IMR-90 (cell line): Measurements from ENCODE around the gene MYO1F. TPM values are rescaled to one million over a fixed set of nuclear protein-coding genes. Genes with fewer than 3 reads are reported as not detected.

Experiments
- ATAC-seq: fragments of 200-7000 bp; cut with Tn5 transposase; 2 replicates; pipeline ENCODE4 v1.9.1; 2020; ENCODE audit warnings: low read depth, mild to moderate bottlenecking, moderate library complexity
- BruUV-seq: library from RNA; stranded (reverse); fragments of 400-500 nt; replicated peaks from 2 replicates; lab custom pipeline; 2021; lab: Mats Ljungman, UMichigan
- CTCF ChIA-PET: fragments of 300-600 bp; formaldehyde crosslinking; extraction: SDS; loops from one replicate; lab custom pipeline; 2021; ENCODE audit warnings: antibody characterized with exemption; lab: Yijun Ruan, JAX
- POLR2A ChIA-PET: fragments of 300-600 bp; sonication (Branson Sonifier 250); formaldehyde crosslinking; loops from one replicate; lab custom pipeline; 2022; ENCODE audit warnings: antibody characterized with exemption; ENCODE audit not compliant: unreplicated experiment; lab: Charles Lee
- DNase-seq: peaks from one replicate; pipeline ENCODE4 v3.0.0; 2013
- H2AFZ ChIP-seq: replicated peaks from 2 replicates; pipeline ENCODE3; 2013; ENCODE audit warnings: low read length, mild to moderate bottlenecking; ENCODE audit not compliant: poor library complexity
- H2AK5ac ChIP-seq: 2 replicates; pipeline ENCODE4 v1.6.1; 2013; ENCODE audit warnings: low read depth, low read length, inconsistent platforms
- H2AK9ac ChIP-seq: replicated peaks from 2 replicates; pipeline ENCODE3; 2013; ENCODE audit warnings: mild to moderate bottlenecking, low read depth, low read length, moderate library complexity; ENCODE audit not compliant: poor library complexity
- H2BK120ac ChIP-seq: 2 replicates; pipeline ENCODE4 v1.6.1; 2013; ENCODE audit warnings: low read depth, low read length, inconsistent platforms
- H2BK15ac ChIP-seq: 3 replicates; pipeline ENCODE4 v1.6.1; 2013; ENCODE audit warnings: low read depth, low read length, inconsistent platforms
- H2BK20ac ChIP-seq: 2 replicates; pipeline ENCODE4 v1.6.1; 2013; ENCODE audit warnings: low read depth, mild to moderate bottlenecking, inconsistent platforms, low read length, moderate library complexity
- H2BK5ac ChIP-seq: 2 replicates; pipeline ENCODE4 v1.6.1; 2013; ENCODE audit warnings: mild to moderate bottlenecking, low read depth, low read length, inconsistent platforms; ENCODE audit not compliant: poor library complexity, severe bottlenecking
- H3K14ac ChIP-seq: replicated peaks from 2 replicates; pipeline ENCODE4 v1.6.1; 2013; ENCODE audit warnings: low read depth, low read length, inconsistent platforms
- H3K18ac ChIP-seq: 2 replicates; pipeline ENCODE4 v1.6.1; 2013; ENCODE audit warnings: low read depth, low read length, control low read depth
- H3K23ac ChIP-seq: 2 replicates; pipeline ENCODE4 v1.6.1; 2013; ENCODE audit warnings: low read depth, low read length, inconsistent platforms
- H3K27ac ChIP-seq: 2 replicates; pipeline ENCODE4 v1.5.1; 2013; ENCODE audit warnings: mild to moderate bottlenecking, control low read depth, low read length; ENCODE audit not compliant: insufficient read depth
- H3K27me3 ChIP-seq: 2 replicates; pipeline ENCODE4 v1.6.1; 2013; ENCODE audit warnings: low read length; ENCODE audit not compliant: control insufficient read depth, insufficient read depth
- H3K36me3 ChIP-seq: 2 replicates; pipeline ENCODE4 v1.6.1; 2013; ENCODE audit warnings: low read length, mixed read lengths; ENCODE audit not compliant: control insufficient read depth, insufficient read depth
- H3K4ac ChIP-seq: 2 replicates; pipeline ENCODE4 v1.6.1; 2013; ENCODE audit warnings: low read depth, low read length, inconsistent platforms
- H3K4me1 ChIP-seq: 2 replicates; pipeline ENCODE4 v1.6.1; 2013; ENCODE audit warnings: low read length, mixed read lengths; ENCODE audit not compliant: control insufficient read depth, insufficient read depth
- H3K4me2 ChIP-seq: 2 replicates; pipeline ENCODE4 v1.6.1; 2013; ENCODE audit warnings: low read depth, mild to moderate bottlenecking, control low read depth, low read length, moderate library complexity
- H3K4me3 ChIP-seq: 2 replicates; pipeline ENCODE4 v1.5.1; 2013; ENCODE audit warnings: low read depth, mild to moderate bottlenecking, control low read depth, low read length, moderate library complexity; ENCODE audit not compliant: insufficient read depth
- H3K56ac ChIP-seq: 2 replicates; pipeline ENCODE4 v1.6.1; 2013; ENCODE audit warnings: low read length, inconsistent platforms; ENCODE audit not compliant: insufficient read depth; ENCODE audit errors: extremely low read depth
- H3K79me1 ChIP-seq, 2 experiments: 2 replicates each; pipeline ENCODE4 v1.6.1; 2013; ENCODE audit warnings: low read length in 2 of 2, inconsistent platforms in 1 of 2, low read depth in 1 of 2
- H3K9ac ChIP-seq: 2 replicates; pipeline ENCODE4 v1.6.1; 2013; ENCODE audit warnings: low read depth, low read length, control low read depth
- H3K9me1 ChIP-seq: 2 replicates; pipeline ENCODE4 v1.6.1; 2013; ENCODE audit warnings: low read length, inconsistent platforms; ENCODE audit not compliant: insufficient read depth
- H3K9me3 ChIP-seq: 2 replicates; pipeline ENCODE4 v1.6.1; 2013; ENCODE audit warnings: low read length; ENCODE audit not compliant: control insufficient read depth, insufficient read depth
- H4K20me1 ChIP-seq: 2 replicates; pipeline ENCODE4 v1.6.1; 2013; ENCODE audit warnings: low read length, inconsistent platforms; ENCODE audit not compliant: insufficient read depth
- H4K5ac ChIP-seq: 2 replicates; pipeline ENCODE4 v1.6.1; 2013; ENCODE audit warnings: mild to moderate bottlenecking, low read depth, low read length, control low read depth
- H4K8ac ChIP-seq, 2 experiments: 2 replicates each; pipeline ENCODE4 v1.6.1; 2013; ENCODE audit warnings: low read depth in 2 of 2, low read length in 2 of 2, control low read depth in 1 of 2, inconsistent platforms in 1 of 2
- H4K91ac ChIP-seq: 2 replicates; pipeline ENCODE4 v1.6.1; 2013; ENCODE audit warnings: low read depth, low read length, inconsistent platforms; ENCODE audit not compliant: insufficient read depth
- CTCF ChIP-seq: conservative IDR thresholded peaks from 2 replicates; pipeline ENCODE4 v1.5.1; 2012; ENCODE audit warnings: mild to moderate bottlenecking, low read depth, low read length, improper control_type of control experiment
- ELK1 ChIP-seq: fragments of 150-350 bp; IDR thresholded peaks from 2 replicates; pipeline ENCODE4 v1.6.1; 2016; ENCODE audit warnings: low read depth, mild to moderate bottlenecking, low read length, moderate library complexity, borderline replicate concordance
- SMC3 ChIP-seq: fragments of 150-350 bp; IDR thresholded peaks from 2 replicates; pipeline ENCODE4 v1.6.1; 2016; ENCODE audit warnings: low read depth, mild to moderate bottlenecking, antibody characterized with exemption, low read length, moderate library complexity
- WGBS, 2 experiments: methylation state at CpG; one replicate each; pipeline versions ENCODE4 v1.1.5 to v1.1.7; 2013; ENCODE audit warnings: missing lambda C conversion rate in 2 of 2; ENCODE audit not compliant: insufficient read length in 1 of 2; ENCODE audit errors: extremely low coverage in 2 of 2; 5-methylcytosine and 5-hydroxymethylcytosine counted together
- dilution Hi-C: fragments of 300-500 bp; cut with HindIII; formaldehyde crosslinking; loops from one replicate; pipeline ENCODE4 v1.14.3; 2018; ENCODE audit warnings: low sequenced_read_pairs; ENCODE audit not compliant: unreplicated experiment
- in situ Hi-C: fragments of 300-500 bp; cut with MboI; formaldehyde crosslinking; loops from 3 replicates; pipeline ENCODE4 v1.14.3; 2019; ENCODE audit warnings: low sequenced_read_pairs, inconsistent platforms, mixed read lengths
- intact Hi-C: fragments of 100-400 bp; cut with micrococcal nuclease; formaldehyde crosslinking; loops from 2 replicates; pipeline ENCODE4 v1.10.0; 2022
- polyA plus RNA-seq, 3 experiments: library from polyadenylated mRNA; depleted of rRNA; stranded (reverse); fragments of >200 nt; gene quantifications; 2 replicates each; pipeline ENCODE4 v1.2.3, GENCODE V29; 2012; ENCODE audit warnings: low replicate concordance in 1 of 3
- total RNA-seq: library from RNA; depleted of rRNA; stranded (reverse); fragments of >200 nt; gene quantifications from 2 replicates; pipeline ENCODE4 v1.2.3, GENCODE V29; 2012

MYO1F gene
- total and polyA plus RNA-seq, 2 of the 4 experiments (the other 2 are of a cell fraction), result 0.14 to 0.18 TPM

- POLR2A ChIA-PET, result no interaction called here
- dilution Hi-C loops, result no loop called here
- Histone ChIP-seq H3K14ac (no peak overlapping the region), H2BK120ac (no peak overlapping the region), H3K18ac (no peak overlapping the region), H3K4me1 (no peaks in the 10 kb centered on the region), H3K9me3 (peaks cover 6% of the 10 kb centered on the region), H3K23ac (no peak overlapping the region), H3K9ac (no peak overlapping the region), H3K4me3 (no peak overlapping the region), H3K36me3 (peaks cover 37% of the 10 kb centered on the region), H3K79me1 (no peaks in the 10 kb centered on the region), H3K9me1 (0 out of 2 replicates have a peak, but pooled peaks cover 3% of the 10 kb centered on the region), H3K4me2 (no peak overlapping the region), H4K5ac (no peak overlapping the region), H4K20me1 (no peaks in the 10 kb centered on the region), H2AK9ac (no peak overlapping the region), H3K27me3 (no peaks in the 10 kb centered on the region), H3K56ac (no peak overlapping the region), H3K4ac (no peak overlapping the region), H4K8ac (no peak overlapping the region), H2AK5ac (no peak overlapping the region), H3K27ac (no peak overlapping the region), H2BK15ac (no peak overlapping the region), H2BK5ac (no peak overlapping the region), H2BK20ac (no peak overlapping the region), H2AFZ (no peak overlapping the region), H4K91ac (no peak overlapping the region)
- BruUV-seq, result no TSS peak
- DNase-seq (no peak), ATAC-seq (no peak)
- CTCF ChIA-PET, result no interaction called here
- TF ChIP-seq CTCF (no peak), ELK1 (no peak), SMC3 (no peak)
- WGBS, 2 experiments, result 100% methylated on average over 1 of the region's 2 CpGs; no CpG with 5 or more reads in 1 of the 2 experiments
- in situ Hi-C loops, result no loop called here
- intact Hi-C loops, result no loop called here
Observed at GRCh38 chr19:8600064-8600463, 22.8 kb upstream of the MYO1F start.
